GM23248 (cell line): ENCODE measurements around the gene ZNF234. TPM values are rescaled to one million over a fixed set of nuclear protein-coding genes. Genes with fewer than 3 reads are reported as not detected.

Source experiments
- DNase-seq: peaks from one replicate; pipeline ENCODE4 v3.0.0-alpha.2; 2015
- H2AFZ ChIP-seq: fragments of 200-600 bp; sonication (generic); 2 replicates; pipeline ENCODE4 v1.6.1; 2016; ENCODE audit warnings: antibody characterized with exemption
- H3F3A ChIP-seq: fragments of 200-600 bp; sonication (generic); 2 replicates; pipeline ENCODE4 v1.6.1; 2016; ENCODE audit warnings: mild to moderate bottlenecking, antibody characterized with exemption, mixed run types; ENCODE audit not compliant: insufficient read depth
- H3K27ac ChIP-seq: fragments of 200-600 bp; sonication (generic); 2 replicates; pipeline ENCODE4 v1.5.1; 2016; ENCODE audit warnings: mild to moderate bottlenecking
- H3K27me3 ChIP-seq: fragments of 200-600 bp; sonication (generic); replicated peaks from 2 replicates; pipeline ENCODE4 v1.6.1; 2016; ENCODE audit warnings: mild to moderate bottlenecking; ENCODE audit not compliant: insufficient read depth
- H3K36me3 ChIP-seq: fragments of 200-600 bp; sonication (generic); 2 replicates; pipeline ENCODE4 v1.6.1; 2016; ENCODE audit warnings: low read depth, mild to moderate bottlenecking
- H3K4me1 ChIP-seq: fragments of 200-600 bp; sonication (generic); 2 replicates; pipeline ENCODE4 v1.6.1; 2016; ENCODE audit warnings: mild to moderate bottlenecking; ENCODE audit not compliant: insufficient read depth
- H3K4me2 ChIP-seq: fragments of 200-600 bp; sonication (generic); one replicate; pipeline ENCODE4 v1.6.1; 2016; ENCODE audit warnings: mild to moderate bottlenecking; ENCODE audit not compliant: unreplicated experiment
- H3K4me3 ChIP-seq: fragments of 200-600 bp; sonication (generic); 2 replicates; pipeline ENCODE4 v1.5.1; 2016; ENCODE audit warnings: mild to moderate bottlenecking
- H3K79me2 ChIP-seq: fragments of 200-600 bp; sonication (generic); 2 replicates; pipeline ENCODE4 v1.6.1; 2016; ENCODE audit warnings: mild to moderate bottlenecking; ENCODE audit not compliant: insufficient read depth
- H3K9ac ChIP-seq: fragments of 200-600 bp; sonication (generic); 2 replicates; pipeline ENCODE4 v1.6.1; 2016; ENCODE audit warnings: mild to moderate bottlenecking
- H3K9me2 ChIP-seq: fragments of 200-600 bp; sonication (generic); 2 replicates; pipeline ENCODE4 v1.6.1; 2016; ENCODE audit warnings: mixed run types, mild to moderate bottlenecking, moderate library complexity; ENCODE audit not compliant: insufficient read depth
- H3K9me3 ChIP-seq: fragments of 200-600 bp; sonication (generic); one replicate; pipeline ENCODE4 v1.6.1; 2017; ENCODE audit warnings: low read depth
- H4K20me1 ChIP-seq: fragments of 200-600 bp; sonication (generic); 2 replicates; pipeline ENCODE4 v1.6.0; 2016; ENCODE audit not compliant: insufficient read depth
- EZH2 ChIP-seq: fragments of 200-600 bp; sonication (generic); IDR thresholded peaks from 2 replicates; pipeline ENCODE4 v1.6.1; 2018; ENCODE audit warnings: antibody characterized with exemption, mild to moderate bottlenecking; ENCODE audit not compliant: insufficient read depth, poor library complexity, severe bottlenecking
- EZH2phosphoT487 ChIP-seq: fragments of 200-600 bp; sonication (generic); IDR thresholded peaks from 2 replicates; pipeline ENCODE4 v1.6.1; 2018; ENCODE audit warnings: antibody characterized with exemption, moderate library complexity, mild to moderate bottlenecking, low read depth; ENCODE audit not compliant: insufficient read depth
- WGBS, 2 experiments: methylation state at CpG; one replicate each; pipeline ENCODE4 v1.1.6; 2015 to 2017; ENCODE audit warnings: low lambda C conversion rate in 2 of 2, low coverage in 1 of 2; ENCODE audit errors: missing lambda C conversion rate in 2 of 2; 5-methylcytosine and 5-hydroxymethylcytosine counted together
- in situ Hi-C: fragments of 300-500 bp; cut with MboI; formaldehyde crosslinking; loops from 2 replicates; pipeline ENCODE4 v1.15.0; 2020
- polyA plus RNA-seq: library from polyadenylated mRNA; unstranded; fragments of >200 nt; fragmentation: Nextera tagmentation; extraction: Ambion mirVana; gene quantifications from 2 replicates; pipeline ENCODE4 v1.2.1, GENCODE V29; 2016
- total RNA-seq: library from RNA; depleted of rRNA; stranded (reverse); fragments of >200 nt; shearing (Covaris generic); gene quantifications from 2 replicates; pipeline ENCODE4 v1.2.3, GENCODE V29; 2014

The ZNF234 gene
- total and polyA plus RNA-seq, 2 experiments from 2014 or later: 6.2 to 6.5 TPM

- WGBS, 2 experiments: 96% methylated on average over 5 of the region's 5 CpGs
- no peaks in the 10 kb centered on the region for H3F3A ChIP-seq
- no peaks in the 10 kb centered on the region for H3K79me2 ChIP-seq
- no peaks in the 10 kb centered on the region for H3K4me1 ChIP-seq
- DNase-seq: no peak
- TF ChIP-seq EZH2: no peak
- H3K27ac ChIP-seq: no peak overlapping the region
- peaks cover 69% of the 10 kb centered on the region for H3K36me3 ChIP-seq
- no peak overlapping the region for H3K4me2 ChIP-seq
- no peaks in the 10 kb centered on the region for H3K9me3 ChIP-seq
- H3K4me3 ChIP-seq: no peak overlapping the region
- no peak overlapping the region for H2AFZ ChIP-seq
- H3K9ac ChIP-seq: no peak overlapping the region
- H3K9me2 ChIP-seq: no peaks in the 10 kb centered on the region
- no peaks in the 10 kb centered on the region for H4K20me1 ChIP-seq
- in situ Hi-C loops: no loop called here
- H3K27me3 ChIP-seq: no peaks in the 10 kb centered on the region
Measured at GRCh38 chr19:44151491-44151890, 10.1 kb downstream of the ZNF234 start.

- Histone ChIP-seq H3K9me3 (peaks cover 3% of the 10 kb centered on the region), H3K36me3 (peaks cover 50% of the 10 kb centered on the region), H3K27me3 (no peaks in the 10 kb centered on the region), H3K27ac (no peak overlapping the region), H3K4me3 (no peak overlapping the region), H3K9ac (no peak overlapping the region), H3F3A (no peaks in the 10 kb centered on the region), H4K20me1 (no peaks in the 10 kb centered on the region), H3K79me2 (no peaks in the 10 kb centered on the region), H3K9me2 (no peaks in the 10 kb centered on the region), H3K4me1 (no peaks in the 10 kb centered on the region), H3K4me2 (no peak overlapping the region), H2AFZ (no peak overlapping the region)
- in situ Hi-C loops: no loop called here
- WGBS, 2 experiments: 95 to 97% methylated on average over 2 of the region's 2 CpGs
- TF ChIP-seq EZH2phosphoT487: no peak
- TF ChIP-seq EZH2: no peak
- no peak for DNase-seq
Measured at GRCh38 chr19:44156475-44156874, 15.1 kb downstream of the ZNF234 start.

GRCh38 chr19:44163789-44164188 lies 22.4 kb downstream of the ZNF234 start:
- no peak overlapping the region for H3K4me3 ChIP-seq
- H3K4me1 ChIP-seq: peaks cover 4% of the 10 kb centered on the region; the same call in 1 of the 2 replicates
- H3K9me2 ChIP-seq: no peaks in the 10 kb centered on the region
- peaks cover 14% of the 10 kb centered on the region; the same call in 1 of the 2 replicates for H3F3A ChIP-seq
- 66 to 73% methylated on average over 2 of the region's 2 CpGs for WGBS, 2 experiments
- H3K79me2 ChIP-seq: peaks cover 37% of the 10 kb centered on the region
- H3K27me3 ChIP-seq: no peaks in the 10 kb centered on the region
- H3K9ac ChIP-seq: no peak overlapping the region
- TF ChIP-seq EZH2 (no peak), EZH2phosphoT487 (no peak)
- H2AFZ ChIP-seq: peak overlapping the region; percentile 93; the same call in 1 of the 2 replicates
- DNase-seq: no peak
- no peak overlapping the region for H3K4me2 ChIP-seq
- in situ Hi-C loops: no loop called here
- H3K36me3 ChIP-seq: peaks cover 8% of the 10 kb centered on the region; the same call in 1 of the 2 replicates
- no peak overlapping the region for H3K27ac ChIP-seq
- no peaks in the 10 kb centered on the region for H4K20me1 ChIP-seq
- H3K9me3 ChIP-seq: no peaks in the 10 kb centered on the region

- TF ChIP-seq EZH2phosphoT487 (no peak), EZH2 (no peak)
- H3K79me2 ChIP-seq: peaks cover 42% of the 10 kb centered on the region
- H4K20me1 ChIP-seq: no peaks in the 10 kb centered on the region
- peaks cover 14% of the 10 kb centered on the region; the same call in 1 of the 2 replicates for H3F3A ChIP-seq
- DNase-seq: no peak
- in situ Hi-C loops: no loop called here
- peak overlapping the region; percentile 93 for H2AFZ ChIP-seq
- H3K27ac ChIP-seq: peak overlapping the region; percentile 89
- H3K4me1 ChIP-seq: peaks cover 4% of the 10 kb centered on the region; the same call in 1 of the 2 replicates
- H3K27me3 ChIP-seq: no peaks in the 10 kb centered on the region
- H3K4me3 ChIP-seq: peak overlapping the region; percentile 87
- H3K9me2 ChIP-seq: no peaks in the 10 kb centered on the region
- peaks cover 8% of the 10 kb centered on the region; the same call in 1 of the 2 replicates for H3K36me3 ChIP-seq
- no peaks in the 10 kb centered on the region for H3K9me3 ChIP-seq
- 54 to 66% methylated on average over 3 of the region's 3 CpGs for WGBS, 2 experiments
- peak overlapping the region; percentile 84 for H3K4me2 ChIP-seq
- peak overlapping the region; percentile 91; the same call in 1 of the 2 replicates for H3K9ac ChIP-seq
Measured at GRCh38 chr19:44164327-44164672, 22.9 kb downstream of the ZNF234 start.
